ENCODE measurements around the gene RAPGEF2. TPM values are rescaled to one million over a fixed set of nuclear protein-coding genes. Genes with fewer than 3 reads are reported as not detected.

RAPGEF2 gene
- total RNA-seq, 1 donor from 2014 or later = 56.4 TPM

DNA sequence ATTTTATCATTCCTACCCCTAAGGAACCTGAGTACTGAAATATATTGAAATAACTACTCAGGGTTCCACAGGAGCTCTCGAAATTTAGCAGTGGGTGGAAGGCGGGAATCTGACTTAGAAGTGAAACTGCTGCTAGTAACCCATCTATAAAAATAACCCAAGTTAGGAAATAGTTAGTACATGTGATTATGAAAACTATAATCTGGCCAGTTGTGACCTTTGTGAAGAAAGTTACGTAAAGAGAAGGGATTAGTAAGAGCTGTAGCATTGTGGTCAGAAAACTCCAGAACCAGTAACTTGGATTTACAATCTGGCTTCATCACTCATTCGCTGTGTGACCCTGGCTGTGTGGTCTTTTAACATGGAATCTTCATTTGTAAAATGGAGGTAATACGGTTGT, 175.5 kb downstream of the RAPGEF2 start:
- no peak for DNase-seq (ENCODE audit: low spot score)

DNA sequence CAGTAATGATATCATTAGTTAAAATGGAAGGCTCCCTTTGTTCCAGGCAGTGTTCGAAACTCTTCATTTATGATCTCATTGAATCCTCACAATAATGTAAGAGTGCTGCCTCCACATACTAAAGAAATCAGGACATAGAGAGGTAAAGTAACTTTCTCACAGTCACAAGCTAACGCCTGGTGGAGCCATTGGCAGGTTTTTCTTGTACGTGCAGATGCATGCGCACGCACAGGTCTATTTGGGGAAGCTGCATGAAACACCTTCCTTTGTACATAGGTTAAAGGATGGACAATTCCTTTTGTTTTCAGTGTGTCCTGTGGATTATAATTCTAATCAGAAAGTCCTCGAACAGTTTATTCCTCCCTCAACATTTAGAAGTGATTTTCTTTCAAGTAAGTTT, 176.2 kb downstream of the RAPGEF2 start:
- DNase-seq (ENCODE audit: low spot score) = no peak

DNA sequence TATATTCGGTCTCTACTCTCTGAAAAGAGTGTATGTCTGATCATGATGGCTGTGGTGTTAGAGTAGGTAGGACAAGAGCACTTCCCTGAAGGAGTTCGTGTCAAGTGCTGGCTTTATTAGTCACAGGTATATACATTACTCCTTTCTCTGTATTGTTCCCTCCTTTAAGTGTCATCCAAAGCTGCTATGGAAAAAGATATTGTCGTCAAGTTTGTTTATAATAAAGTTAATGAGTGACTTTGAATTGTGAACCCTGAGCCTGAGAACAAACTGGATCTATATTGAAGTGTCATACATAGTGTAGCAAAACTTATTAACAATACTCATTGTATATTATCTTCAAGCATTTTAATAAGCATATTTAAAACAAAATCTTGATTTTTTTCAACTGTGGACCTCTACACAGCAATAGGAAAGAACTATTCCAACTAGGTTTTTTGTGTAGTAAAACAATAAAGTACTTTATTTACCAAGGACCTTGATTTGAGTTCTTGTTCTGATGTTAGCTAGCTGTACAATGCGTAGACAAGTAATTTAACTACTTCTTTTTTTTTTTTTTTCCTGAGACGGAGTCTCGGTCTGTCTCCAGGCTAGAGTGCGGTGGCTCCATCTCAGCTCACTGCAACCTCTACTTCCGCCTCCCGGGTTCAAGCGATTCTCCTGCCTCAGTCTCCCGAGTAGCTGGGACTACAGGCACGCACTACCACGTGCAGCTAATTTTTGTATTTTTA, 177.7 kb downstream of the RAPGEF2 start:
- DNase-seq (ENCODE audit: low spot score) = no peak

DNA sequence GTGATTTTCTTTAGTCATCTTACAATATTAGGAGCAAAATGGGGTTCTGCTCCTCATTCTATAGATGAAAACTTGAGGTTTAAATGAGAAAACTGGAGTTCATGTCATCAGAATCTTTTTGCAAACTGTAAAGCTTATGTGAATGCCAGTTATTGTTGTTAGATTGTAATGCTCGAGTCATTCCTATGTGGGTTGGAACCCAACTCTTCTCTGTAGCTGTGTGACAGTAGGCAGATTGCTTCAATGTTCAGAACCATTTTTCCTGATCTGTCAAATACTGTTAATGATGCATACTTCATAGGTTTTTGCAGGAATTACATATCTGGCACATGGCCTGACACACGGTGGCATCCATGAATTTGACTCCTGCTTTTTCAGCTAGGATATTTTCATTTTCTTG, 178.9 kb downstream of the RAPGEF2 start:
- DNase-seq (ENCODE audit: low spot score) = no peak

DNA sequence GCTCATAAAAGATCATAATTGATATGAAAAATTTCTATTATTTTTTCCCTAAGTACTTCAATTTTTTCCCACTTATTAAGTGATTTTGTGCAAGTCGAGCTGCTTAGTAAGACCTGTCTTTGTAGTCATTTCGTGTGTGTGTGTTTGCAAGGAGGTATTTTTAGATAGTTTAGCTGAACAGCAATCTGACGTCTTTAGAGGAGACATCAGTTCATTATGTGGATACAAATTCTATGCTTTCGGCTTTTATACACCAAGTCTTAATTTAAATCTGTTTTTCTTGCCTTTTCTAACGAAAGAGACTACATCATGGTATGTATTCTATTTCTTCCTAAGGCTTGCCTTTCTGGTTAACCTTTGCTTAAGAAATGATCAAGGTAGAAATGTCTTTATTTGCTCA, 179.4 kb downstream of the RAPGEF2 start:
- DNase-seq (ENCODE audit: low spot score) = no peak

DNA sequence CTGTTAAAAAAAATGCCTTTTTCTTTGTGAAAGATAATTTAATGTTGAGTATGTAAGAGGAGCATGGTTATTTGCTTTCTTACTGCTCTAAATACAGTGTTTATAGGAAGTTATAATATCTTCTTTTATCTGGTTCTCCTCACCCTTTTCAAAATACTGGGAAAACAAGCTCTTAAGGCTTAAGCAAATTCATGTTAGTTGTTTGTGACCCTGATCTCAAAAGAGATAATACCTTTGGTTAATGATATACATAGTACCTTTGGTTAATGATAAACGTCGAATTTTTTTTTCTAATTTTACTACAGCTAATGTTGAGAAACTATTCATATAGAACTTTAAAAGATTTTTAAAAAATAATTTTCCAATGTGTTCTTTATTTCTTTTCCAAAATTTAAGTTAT, 180.1 kb downstream of the RAPGEF2 start:
- DNase-seq (ENCODE audit: low spot score) = no peak

DNA sequence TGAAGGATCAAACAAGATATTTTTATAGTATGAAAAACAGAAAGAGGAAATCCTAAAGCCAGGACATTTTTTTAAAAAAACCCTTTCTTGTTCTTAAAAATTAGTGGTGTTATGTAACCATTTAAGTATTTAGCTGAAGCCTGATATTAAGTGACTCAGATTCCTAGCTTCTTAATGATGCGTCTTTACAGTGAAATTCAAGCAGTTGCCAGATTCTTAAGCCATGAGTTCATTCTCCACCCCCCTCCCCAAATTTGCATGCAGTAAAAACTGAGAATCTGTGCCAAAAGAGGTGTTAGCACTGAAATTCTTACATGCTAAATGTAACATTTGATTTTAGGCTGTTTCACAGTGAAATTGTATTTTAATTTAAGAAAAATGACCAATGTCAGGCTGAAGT, 180.8 kb downstream of the RAPGEF2 start:
- no peak for DNase-seq (ENCODE audit: low spot score)

DNA sequence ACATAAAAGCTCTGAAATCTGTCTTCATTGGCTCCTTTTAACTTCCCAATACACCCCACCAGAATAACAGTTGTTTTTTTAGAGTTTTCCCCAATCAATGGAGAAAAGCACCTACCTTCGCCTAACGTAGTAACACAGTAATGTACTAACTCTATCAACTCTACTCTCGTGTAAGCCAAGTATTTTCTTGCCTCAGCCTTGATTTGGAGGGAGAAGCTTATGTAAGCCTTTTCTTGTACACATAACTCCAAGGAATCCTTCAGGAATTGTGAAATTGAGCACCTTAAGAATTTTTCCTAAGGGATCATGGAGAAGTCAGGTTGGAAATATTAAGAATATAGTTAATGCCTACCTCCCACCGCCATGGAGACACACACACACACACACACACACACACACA, 181.2 kb downstream of the RAPGEF2 start:
- DNase-seq (ENCODE audit: low spot score) = no peak

DNA sequence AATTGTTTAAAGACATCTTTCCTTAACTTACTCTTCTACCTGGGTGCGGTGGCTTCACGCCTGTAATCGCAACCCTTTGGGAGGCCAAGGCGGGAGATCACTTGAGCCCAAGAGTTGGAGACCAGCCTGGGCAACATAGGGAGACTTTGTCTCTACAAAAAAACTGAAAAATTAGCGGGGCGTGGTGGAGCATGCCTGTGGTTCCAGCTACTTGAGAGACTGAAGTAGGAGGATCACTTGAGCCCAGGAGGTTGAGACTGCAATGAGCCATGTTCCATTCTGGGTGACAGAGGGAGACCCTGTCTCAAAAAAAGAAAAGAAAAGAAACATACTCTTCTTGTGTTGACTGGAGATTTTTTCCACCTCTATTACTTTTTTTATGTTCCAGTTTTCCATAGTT, 181.9 kb downstream of the RAPGEF2 start:
- DNase-seq (ENCODE audit: low spot score) = no peak

DNA sequence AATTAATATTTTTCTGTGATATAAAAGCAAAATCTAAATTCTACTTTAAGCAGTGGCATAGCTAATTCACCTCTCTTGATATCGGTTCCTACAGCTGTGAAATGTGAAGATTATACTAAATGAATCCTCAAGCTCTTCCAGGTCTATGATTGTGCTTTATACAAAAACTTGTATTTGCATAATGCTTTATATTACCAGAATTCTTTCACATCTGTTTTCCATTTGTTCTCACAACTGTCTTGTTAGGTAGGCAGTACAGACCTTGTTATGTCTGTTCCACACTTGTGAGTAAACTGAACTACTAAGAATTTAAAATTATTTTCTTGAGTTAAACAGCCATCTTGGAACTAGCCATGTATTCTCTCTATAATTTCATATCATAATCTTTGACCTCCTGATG, 184.9 kb downstream of the RAPGEF2 start:
- no peak for DNase-seq (ENCODE audit: low spot score)

DNA sequence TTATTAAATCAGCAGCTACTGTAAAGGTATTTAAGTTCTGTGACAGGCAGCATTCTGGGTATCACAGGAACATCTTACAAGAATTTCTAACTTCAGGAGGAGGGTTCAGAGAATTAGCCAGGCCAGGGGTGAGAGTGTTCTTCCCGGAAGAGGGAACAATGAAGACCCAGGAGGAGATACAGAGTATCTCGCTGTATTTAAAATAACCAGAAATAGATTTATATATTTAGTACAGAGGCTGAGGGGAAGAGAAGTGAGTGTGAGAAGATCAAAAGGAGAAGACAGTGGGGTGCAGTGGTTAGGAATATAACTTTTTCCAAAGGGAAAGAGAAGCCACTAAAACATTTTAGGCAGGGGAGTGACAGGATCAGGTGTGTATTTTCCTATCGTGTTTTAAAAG, 186.8 kb downstream of the RAPGEF2 start:
- DNase-seq (ENCODE audit: low spot score) = no peak

DNA sequence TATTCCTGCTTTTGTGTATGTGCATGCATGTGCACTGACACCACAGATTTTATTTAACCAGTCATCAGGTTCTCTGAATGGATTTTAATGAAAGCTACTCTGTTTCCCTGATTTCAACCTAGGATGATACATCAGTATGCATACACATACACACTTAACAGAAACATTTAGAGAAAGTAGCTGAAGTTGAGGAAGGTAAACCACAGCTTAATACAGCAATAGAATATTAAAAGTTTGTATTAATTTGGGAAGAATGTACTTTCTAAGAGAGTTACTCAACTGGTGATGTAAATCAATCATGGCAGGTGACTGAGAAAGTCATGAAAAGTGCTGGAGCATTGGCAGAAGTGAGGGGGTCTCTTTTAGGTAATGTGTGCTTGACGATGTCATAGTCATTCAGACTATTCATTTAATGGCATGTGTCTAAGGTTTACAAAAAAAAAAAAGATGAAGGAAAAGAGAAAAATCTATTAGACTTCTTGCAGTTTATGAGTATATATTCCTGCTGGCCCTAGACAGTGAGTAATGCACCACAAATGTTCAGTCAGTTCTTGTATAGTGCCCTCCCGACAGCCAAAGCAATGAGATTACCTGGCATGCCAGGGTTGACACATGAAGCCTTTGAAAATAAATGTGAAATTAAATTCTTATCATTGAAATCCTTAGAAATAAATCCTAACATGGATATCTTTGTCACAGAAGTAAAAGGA, 187.6 kb downstream of the RAPGEF2 start:
- no peak for DNase-seq (ENCODE audit: low spot score)

DNA sequence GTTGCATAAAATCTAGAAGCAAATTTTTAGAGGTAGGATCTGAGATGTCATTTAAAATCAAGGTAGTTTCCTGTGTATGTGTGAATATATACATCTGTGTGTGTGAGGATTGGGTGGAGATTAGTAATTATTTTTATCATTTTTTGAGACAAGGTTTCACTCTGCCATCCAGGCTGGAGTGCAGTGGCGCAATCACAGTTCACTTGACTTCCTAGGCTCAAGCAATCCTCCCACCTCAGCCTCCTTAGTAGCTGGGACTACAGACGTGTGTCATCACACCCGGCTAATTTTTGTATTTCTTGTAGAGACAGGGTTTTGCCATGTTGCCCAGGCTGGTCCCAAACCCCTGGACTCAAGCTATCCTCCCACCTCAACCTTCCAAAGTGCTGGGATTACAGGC, 188.3 kb downstream of the RAPGEF2 start:
- no peak for DNase-seq (ENCODE audit: low spot score)

DNA sequence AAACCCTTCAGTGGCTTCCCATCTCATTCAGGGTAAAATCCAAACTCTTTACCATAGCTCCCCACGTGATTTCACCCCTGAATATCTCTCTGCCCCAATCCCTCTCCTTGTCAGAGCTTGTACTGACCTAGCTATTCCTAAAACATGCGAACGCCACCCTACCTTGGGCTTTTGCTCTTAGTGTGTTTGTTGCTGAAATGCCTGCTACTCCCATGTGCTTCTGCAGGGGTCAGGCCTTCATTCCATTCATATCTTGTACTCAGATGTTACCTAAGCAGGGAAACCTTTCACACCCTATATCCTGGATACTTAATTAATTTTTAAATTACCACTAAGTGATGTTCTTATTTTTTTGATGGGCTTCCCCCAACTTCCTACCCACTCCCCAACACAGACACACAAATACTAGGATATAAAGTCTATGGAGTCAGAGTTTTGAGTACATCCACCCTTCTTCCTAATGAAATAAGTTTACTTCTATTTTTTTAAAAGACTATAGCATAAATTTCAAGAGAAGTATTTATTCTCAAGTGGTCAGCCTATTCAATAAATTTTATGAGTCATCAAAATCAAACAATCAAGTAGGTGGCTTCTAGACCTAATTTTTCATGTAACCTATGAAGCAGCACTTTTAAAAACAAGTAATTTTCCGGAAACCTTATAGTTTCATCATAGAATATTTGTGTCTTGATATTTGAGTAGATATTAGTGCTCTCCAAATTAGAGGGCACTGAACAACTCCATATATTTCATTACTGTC, 189.4 kb downstream of the RAPGEF2 start:
- DNase-seq (ENCODE audit: low spot score) = no peak

DNA sequence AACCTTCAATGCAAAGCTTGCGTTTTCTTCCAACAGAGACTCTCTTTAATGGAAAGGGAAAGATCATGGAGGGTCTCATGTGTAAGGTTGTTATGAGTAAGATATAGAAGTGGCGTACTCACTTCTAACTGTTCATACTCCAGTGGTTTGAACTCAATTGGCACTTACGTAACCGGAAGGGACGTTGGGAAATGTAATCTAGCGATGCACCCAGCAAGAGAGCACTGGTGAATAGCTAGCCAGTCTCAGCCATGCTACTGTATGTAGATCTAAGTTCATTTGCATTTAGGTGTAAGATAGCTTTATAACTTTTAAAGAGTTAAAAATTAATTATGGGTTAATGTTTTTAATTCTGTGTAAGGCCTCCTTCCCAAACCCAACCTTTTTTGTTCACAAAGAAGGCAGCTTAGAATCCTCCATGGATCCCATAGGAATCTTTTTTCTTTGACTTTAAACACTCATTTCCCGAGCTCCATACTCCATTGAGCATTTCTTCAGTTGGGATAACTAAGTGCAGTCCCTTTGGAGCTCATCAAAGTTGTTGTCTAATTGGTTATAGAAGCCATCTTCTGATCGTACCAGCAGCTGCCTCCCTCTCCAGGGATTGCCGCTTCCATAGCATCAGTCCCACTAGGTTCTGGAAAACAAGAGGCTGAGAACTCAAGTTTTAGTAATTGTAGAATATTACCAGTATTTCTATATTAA, 191.1 kb downstream of the RAPGEF2 start:
- DNase-seq (ENCODE audit: low spot score) = no peak

DNA sequence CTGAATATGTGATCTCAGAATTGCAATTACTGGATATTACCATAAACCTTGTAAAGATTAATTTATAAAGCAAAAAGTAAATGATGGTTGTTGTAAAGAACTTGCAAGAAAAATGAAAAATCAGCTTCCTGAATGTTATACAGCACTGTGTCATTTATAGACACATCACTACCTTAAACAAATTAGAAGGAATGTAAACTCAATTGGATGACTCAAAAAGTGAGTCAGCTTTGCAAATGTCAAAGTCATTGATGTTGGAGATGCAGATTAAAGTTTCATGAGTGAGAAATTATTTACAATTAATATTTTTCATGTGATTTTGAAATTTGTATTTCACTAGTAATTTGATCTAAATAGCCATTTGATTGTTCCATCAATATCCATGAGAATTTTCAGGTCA, 193.2 kb downstream of the RAPGEF2 start:
- no peak for DNase-seq (ENCODE audit: low spot score)

DNA sequence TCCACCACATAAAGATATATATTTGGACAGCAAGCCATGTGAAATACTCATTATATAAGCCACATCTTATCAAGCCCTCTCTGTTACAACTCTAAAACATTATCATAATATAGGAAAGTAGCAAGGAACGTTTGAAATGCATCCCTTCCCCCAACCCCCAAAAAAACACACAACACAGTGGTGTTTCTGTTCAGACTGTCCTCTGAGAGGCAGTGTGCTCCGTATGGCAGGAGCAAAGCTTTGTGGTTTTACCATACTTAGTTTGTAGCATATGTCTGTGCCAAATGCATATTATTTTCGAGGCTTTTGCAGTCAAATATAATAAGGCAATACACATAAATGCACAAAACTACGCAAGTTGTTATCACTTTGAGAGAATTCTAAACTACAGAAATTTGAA, 194.2 kb downstream of the RAPGEF2 start:
- no peak for DNase-seq (ENCODE audit: low spot score)

DNA sequence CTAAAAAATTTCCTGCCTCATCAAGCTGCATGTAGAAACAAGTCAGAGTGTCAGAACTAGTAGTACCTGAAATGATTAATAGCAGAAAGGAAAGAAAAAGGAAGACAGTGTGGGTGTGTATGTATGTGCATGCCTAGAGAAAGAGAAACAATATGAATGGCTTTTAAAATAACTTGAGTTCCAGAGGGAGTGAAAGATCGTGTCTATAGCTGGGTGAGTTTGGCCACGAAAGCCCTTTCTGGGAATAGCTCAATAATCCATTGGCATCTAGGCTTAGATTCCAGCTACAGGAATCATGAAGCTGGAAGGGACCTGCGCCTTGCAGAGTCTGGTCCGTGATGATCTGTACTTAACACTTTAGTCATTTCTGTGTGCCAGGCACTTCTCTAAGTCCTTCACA, 195.6 kb downstream of the RAPGEF2 start:
- no peak for DNase-seq (ENCODE audit: low spot score)

DNA sequence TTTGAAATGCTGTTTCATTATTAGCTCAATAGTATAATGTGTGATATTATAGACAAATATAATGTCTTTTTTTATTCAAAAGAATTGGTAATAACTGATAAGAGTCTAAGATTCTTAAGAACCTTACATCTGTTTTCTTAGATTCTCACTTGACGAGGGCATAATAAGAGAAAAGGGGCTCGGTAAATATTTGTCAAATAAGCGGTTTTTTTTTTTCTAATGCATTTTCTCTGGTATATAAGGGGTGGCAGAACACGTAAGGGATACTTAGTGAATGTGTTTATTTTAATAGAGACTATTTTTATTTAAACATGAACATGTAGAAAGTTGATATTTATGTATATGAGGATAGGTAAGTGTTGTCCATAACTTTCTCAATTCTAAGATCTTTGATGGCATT, 200.6 kb downstream of the RAPGEF2 start:
- no peak for DNase-seq (ENCODE audit: low spot score)

DNA sequence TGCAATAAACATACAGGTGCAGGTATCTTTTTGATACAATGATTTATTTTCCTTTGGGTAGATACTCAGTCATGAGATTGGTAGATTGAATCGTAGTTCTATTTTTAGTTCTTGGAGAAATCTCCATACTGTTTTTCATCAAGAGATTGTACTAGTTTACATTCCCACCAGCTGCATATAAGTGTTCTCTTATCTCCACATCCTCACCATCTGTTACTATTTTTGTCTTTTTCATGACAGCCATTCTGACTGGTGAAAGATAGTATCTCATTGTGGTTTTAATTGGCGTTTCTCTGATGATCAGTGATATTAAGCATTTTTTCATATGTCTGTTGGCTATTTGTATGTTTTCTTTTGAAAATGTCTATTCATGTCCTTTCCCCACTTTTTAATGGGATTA, 202.2 kb downstream of the RAPGEF2 start:
- no peak for DNase-seq (ENCODE audit: low spot score)

DNA sequence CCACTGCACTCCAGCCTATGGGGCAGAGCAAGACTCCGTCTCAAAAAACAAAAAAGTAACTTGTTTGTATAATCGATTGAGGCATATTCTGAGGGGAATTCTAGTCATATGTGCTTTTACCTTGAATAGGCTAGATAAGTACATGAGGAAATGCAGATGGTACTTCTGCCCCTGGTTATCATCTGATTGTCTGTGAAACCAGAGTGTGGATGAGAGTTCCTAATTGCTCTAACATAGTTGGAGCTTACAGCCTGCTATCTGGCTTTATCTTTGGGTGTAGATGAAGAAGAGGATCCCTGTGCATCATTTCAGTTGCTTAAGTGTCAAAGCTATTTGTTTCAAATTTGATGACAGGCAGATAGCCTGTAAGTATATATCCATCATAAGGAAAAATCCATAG, 205.1 kb downstream of the RAPGEF2 start:
- DNase-seq (ENCODE audit: low spot score) = no peak

Data from ureter (tissue), 1 donor.